Measurements from ENCODE around the gene INAFM1. TPM values are rescaled to one million over a fixed set of nuclear protein-coding genes. Genes with fewer than 3 reads are reported as not detected.

The INAFM1 gene
- total RNA-seq, 1 donor: 2.5 TPM

DNA sequence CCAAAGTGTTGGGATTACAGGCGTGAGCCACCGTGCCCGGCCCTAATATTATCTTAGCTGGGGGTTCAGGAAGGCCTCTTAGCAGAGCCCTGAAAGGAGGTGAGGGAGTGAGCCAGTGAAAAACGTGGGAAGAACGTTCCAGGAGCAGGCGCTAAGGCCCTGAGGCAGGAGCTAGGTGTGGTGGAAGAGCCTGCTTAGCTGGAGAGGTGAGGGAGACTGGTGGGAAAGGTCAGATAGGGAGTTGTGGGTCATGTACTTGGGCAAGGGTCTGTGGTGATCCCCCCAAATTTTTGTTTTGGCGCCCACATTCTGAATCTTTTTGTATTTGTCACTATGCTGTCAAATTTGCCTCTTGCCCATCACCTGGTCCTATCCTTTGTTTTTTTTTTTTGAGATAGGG is 5.1 kb upstream of the INAFM1 start:
- Histone ChIP-seq H3K27ac (ENCODE audit: low read depth, low read length) (no peak overlapping the region), H2AFZ (ENCODE audit: low read length) (no peak overlapping the region), H3K4me1 (ENCODE audit: insufficient read depth, low read length) (peaks cover 14% of the 10 kb centered on the region), H3K9me3 (ENCODE audit: low read depth, low read length) (no peaks in the 10 kb centered on the region), H3K79me2 (ENCODE audit: insufficient read depth, low read length) (peaks cover 10% of the 10 kb centered on the region), H3K27me3 (ENCODE audit: insufficient read depth, low read length) (no peaks in the 10 kb centered on the region), H3K4me3 (ENCODE audit: insufficient read depth, low read length) (no peak overlapping the region), H4K20me1 (ENCODE audit: insufficient read depth, low read length) (peaks cover 6% of the 10 kb centered on the region), H3K4me2 (ENCODE audit: insufficient read depth, low read length) (no peak overlapping the region), H3K36me3 (ENCODE audit: insufficient read depth, low read length) (peaks cover 36% of the 10 kb centered on the region)
- TF ChIP-seq, protein P1, sequence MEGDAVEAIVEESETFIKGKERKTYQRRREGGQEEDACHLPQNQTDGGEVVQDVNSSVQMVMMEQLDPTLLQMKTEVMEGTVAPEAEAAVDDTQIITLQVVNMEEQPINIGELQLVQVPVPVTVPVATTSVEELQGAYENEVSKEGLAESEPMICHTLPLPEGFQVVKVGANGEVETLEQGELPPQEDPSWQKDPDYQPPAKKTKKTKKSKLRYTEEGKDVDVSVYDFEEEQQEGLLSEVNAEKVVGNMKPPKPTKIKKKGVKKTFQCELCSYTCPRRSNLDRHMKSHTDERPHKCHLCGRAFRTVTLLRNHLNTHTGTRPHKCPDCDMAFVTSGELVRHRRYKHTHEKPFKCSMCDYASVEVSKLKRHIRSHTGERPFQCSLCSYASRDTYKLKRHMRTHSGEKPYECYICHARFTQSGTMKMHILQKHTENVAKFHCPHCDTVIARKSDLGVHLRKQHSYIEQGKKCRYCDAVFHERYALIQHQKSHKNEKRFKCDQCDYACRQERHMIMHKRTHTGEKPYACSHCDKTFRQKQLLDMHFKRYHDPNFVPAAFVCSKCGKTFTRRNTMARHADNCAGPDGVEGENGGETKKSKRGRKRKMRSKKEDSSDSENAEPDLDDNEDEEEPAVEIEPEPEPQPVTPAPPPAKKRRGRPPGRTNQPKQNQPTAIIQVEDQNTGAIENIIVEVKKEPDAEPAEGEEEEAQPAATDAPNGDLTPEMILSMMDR (IDR thresholded peaks at IDR 0.05; ENCODE audit: extremely low read depth, low read depth, low read length): no peak
- peak; percentile 61 for DNase-seq (ENCODE audit: insufficient read length, low spot score, missing footprints)

DNA sequence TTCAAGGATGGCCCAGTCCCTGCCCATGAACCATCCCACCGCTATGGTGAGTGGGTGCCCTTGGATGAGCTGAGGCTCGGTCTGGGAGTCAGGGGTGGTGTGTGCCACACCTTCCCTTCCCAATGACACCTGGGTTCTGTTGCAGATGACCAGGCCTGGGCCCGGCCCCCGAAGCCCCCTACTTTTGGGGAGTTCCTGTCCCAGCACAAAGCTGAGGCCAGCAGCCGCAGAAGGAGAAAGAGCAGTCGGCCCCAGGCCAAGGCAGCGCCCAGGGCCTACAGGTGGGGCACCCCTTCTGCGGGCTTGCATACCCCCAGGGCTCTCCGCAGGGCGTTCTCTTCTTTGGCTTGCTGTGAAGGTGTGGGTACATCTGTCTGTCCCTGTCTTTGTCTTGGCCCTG is 4.3 kb upstream of the INAFM1 start:
- no peak overlapping the region for H3K4me2 ChIP-seq (ENCODE audit: insufficient read depth, low read length)
- no peak overlapping the region for H2AFZ ChIP-seq (ENCODE audit: low read length)
- H3K4me1 ChIP-seq (ENCODE audit: insufficient read depth, low read length): peaks cover 20% of the 10 kb centered on the region
- peaks cover 9% of the 10 kb centered on the region for H4K20me1 ChIP-seq (ENCODE audit: insufficient read depth, low read length)
- H3K27me3 ChIP-seq (ENCODE audit: insufficient read depth, low read length): no peaks in the 10 kb centered on the region
- TF ChIP-seq, protein P1 (IDR thresholded peaks at IDR 0.05; ENCODE audit: extremely low read depth, low read depth, low read length): no peak
- peaks cover 28% of the 10 kb centered on the region for H3K36me3 ChIP-seq (ENCODE audit: insufficient read depth, low read length)
- no peak overlapping the region for H3K27ac ChIP-seq (ENCODE audit: low read depth, low read length)
- no peaks in the 10 kb centered on the region for H3K9me3 ChIP-seq (ENCODE audit: low read depth, low read length)
- H3K79me2 ChIP-seq (ENCODE audit: insufficient read depth, low read length): peaks cover 10% of the 10 kb centered on the region
- peak; percentile 57 for DNase-seq (ENCODE audit: insufficient read length, low spot score, missing footprints)
- H3K4me3 ChIP-seq (ENCODE audit: insufficient read depth, low read length): no peak overlapping the region

DNA sequence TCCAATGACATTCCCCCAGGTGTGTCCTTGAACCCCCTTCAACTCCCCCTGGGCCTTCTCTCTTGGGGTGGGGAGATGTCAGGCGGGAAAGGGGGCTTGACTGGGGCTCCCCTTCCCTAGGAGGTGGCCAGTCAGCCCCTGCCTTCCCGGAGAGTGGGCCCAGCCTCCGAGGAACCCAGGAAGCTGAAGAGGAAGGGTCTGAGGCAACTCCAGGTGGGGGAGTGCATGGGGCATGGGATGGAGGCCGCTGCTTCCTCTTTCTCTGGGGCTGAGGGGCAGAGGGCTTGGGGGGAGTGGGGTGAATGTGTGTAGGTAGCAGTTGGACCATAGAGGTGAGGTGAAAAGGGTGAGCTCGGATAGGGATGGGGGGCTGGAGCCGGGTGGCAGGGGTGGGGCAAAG is 2.7 kb upstream of the INAFM1 start:
- Histone ChIP-seq H3K9me3 (ENCODE audit: low read depth, low read length) (no peaks in the 10 kb centered on the region), H3K4me3 (ENCODE audit: insufficient read depth, low read length) (no peak overlapping the region), H3K4me2 (ENCODE audit: insufficient read depth, low read length) (no peak overlapping the region), H2AFZ (ENCODE audit: low read length) (no peak overlapping the region), H3K27ac (ENCODE audit: low read depth, low read length) (no peak overlapping the region), H3K27me3 (ENCODE audit: insufficient read depth, low read length) (no peaks in the 10 kb centered on the region), H4K20me1 (ENCODE audit: insufficient read depth, low read length) (peaks cover 18% of the 10 kb centered on the region), H3K4me1 (ENCODE audit: insufficient read depth, low read length) (peaks cover 34% of the 10 kb centered on the region), H3K79me2 (ENCODE audit: insufficient read depth, low read length) (peaks cover 7% of the 10 kb centered on the region), H3K36me3 (ENCODE audit: insufficient read depth, low read length) (peaks cover 18% of the 10 kb centered on the region)
- TF ChIP-seq, protein P1 (IDR thresholded peaks at IDR 0.05; ENCODE audit: extremely low read depth, low read depth, low read length): no peak
- DNase-seq (ENCODE audit: insufficient read length, low spot score, missing footprints): peak; percentile 62

DNA sequence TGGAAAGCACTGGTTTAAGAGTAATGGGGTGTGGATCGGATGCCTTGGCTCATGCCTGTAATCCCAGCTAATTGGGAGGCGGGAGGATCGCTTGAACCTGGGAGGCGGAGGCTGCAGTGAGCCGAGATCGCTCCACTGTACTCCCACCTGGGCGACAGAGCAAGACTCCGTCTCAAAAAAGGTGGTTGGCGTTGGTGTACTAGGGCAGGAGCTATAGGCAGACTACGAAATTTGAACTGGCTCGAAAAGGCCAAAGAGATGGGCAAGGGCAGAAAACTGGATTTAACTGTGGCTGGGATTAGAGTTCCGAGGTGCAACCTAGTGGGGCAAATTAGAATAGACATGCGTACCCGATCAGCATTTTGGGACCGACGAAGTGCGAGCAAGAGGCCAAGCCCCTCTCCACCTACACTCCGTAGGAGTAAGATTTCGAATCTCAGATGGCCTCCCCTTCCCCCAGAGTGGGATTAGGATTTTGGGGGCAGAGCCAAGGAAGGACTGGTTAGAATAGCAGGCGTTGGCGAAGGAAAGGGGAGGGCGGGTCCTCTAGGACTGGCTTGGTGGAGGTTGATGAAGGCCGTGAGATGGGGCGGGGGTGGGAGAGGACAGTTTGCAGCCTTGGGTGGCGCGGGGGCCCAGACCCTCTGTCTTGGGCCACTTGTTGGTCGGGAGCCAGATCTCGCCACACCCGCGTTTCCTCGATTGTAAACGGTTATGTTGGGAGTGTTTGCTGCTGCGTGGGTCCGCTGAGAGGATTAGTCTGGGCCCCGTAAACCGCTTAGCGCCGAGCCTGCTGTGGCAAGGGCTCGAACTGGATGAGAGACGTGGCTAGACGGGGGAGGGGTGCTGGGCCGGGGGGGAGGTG is 2.0 kb upstream of the INAFM1 start:
- Histone ChIP-seq H3K4me2 (ENCODE audit: insufficient read depth, low read length) (peak overlapping the region; percentile 99), H3K4me1 (ENCODE audit: insufficient read depth, low read length) (peaks cover 39% of the 10 kb centered on the region), H4K20me1 (ENCODE audit: insufficient read depth, low read length) (peaks cover 18% of the 10 kb centered on the region), H3K79me2 (ENCODE audit: insufficient read depth, low read length) (peaks cover 7% of the 10 kb centered on the region), H3K36me3 (ENCODE audit: insufficient read depth, low read length) (peaks cover 18% of the 10 kb centered on the region), H3K27ac (ENCODE audit: low read depth, low read length) (peak overlapping the region; percentile 98), H3K4me3 (ENCODE audit: insufficient read depth, low read length) (peak overlapping the region; percentile 87), H3K27me3 (ENCODE audit: insufficient read depth, low read length) (no peaks in the 10 kb centered on the region), H2AFZ (ENCODE audit: low read length) (peak overlapping the region; percentile 56), H3K9me3 (ENCODE audit: low read depth, low read length) (no peaks in the 10 kb centered on the region)
- peak; percentile 99 for DNase-seq (ENCODE audit: insufficient read length, low spot score, missing footprints)
- TF ChIP-seq, protein P1 (IDR thresholded peaks at IDR 0.05; ENCODE audit: extremely low read depth, low read depth, low read length): no peak
